Measurements from ENCODE around the gene CCDC73.

Gene CCDC73

DNA sequence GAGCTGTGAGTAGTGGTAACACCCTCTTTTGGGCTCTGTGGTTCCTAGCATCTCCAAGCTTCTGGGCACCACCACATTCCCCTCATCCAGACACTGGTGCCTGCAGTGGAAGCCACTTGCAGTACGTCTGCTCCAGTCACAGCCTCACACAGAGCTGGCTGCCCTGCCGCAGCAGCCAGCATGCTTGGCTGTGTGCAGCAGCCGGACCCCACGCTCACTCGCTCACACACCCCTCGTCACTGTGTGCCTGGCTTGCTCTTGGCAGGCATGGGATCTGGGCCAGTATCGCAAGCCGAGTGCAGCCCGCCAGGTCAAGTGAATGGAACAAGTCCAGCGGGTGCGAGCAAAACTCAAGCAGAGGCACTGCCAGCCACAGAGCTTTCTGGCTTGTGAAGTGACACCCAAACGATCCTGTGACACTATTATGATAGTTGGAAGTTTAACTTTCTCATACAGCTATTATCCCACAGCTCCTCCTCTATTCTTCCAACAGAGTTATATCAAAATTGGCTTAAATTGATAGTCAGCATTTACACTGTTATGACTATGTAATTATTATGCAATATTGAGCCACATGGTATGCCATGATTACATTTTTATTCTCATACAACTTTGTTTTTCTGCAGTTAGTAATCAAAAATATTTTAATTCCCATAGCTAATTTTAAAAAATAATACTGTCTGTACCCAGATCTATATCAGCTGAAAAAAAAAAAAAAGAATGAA lies 89.0 kb downstream of the CCDC73 start:
- FAIRE-seq, result no peak
- TF ChIP-seq CTCF (IDR thresholded peaks at IDR 0.05; ENCODE audit: insufficient read depth, missing control alignments), result no peak

DNA sequence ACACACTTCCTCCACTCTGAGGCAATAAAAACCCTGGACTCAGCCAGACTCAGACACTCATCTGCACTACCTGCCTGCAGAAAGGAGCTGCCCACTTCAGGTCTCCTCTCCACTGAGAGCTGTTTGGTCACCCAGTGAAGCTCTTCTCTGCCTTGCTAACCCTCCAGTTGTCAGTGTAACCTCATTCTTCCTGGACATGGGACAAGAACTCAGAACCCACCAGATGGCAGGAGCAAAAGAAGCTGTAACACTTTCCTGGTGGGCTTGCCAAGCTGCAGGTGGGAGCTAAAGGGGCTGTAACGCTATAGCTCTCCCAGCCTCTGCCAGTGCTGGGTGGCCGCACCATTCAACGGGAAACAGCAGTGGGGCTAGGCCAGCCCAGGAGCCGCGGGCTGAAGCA lies 89.7 kb downstream of the CCDC73 start:
- FAIRE-seq, result no peak
- TF ChIP-seq CTCF (IDR thresholded peaks at IDR 0.05; ENCODE audit: insufficient read depth, missing control alignments), result no peak
- no peak for DNase-seq (ENCODE audit: insufficient read length, low spot score)

More for the DNA sequence above, 89.0 kb downstream of the CCDC73 start:
- no peak for DNase-seq (ENCODE audit: insufficient read length, low spot score)

- no peak for TF ChIP-seq CTCF (IDR thresholded peaks at IDR 0.05; ENCODE audit: insufficient read depth, missing control alignments)
- no peak for DNase-seq (ENCODE audit: insufficient read length, low spot score)
- FAIRE-seq, result no peak
Observed at GRCh38 chr11:32704261-32704660, 90.2 kb downstream of the CCDC73 start.

DNA sequence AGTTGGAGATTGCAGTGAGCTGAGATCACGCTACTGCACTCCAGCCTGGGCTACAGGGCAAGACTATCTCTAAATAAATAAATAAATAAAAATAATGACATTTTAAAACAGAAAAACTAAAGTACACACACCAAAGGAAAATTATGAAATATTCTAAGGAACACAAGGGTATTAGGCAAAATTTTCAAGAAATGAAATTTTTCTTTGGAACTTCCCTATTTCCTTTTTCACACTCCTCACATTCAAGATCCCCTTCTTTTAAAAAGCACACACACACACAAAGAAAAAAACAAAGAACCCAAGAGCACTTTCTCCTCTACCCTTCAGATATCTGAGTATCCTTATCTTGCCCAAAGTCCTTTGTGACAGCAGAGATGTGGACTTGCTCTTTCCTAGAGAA lies 92.8 kb downstream of the CCDC73 start:
- no peak for DNase-seq (ENCODE audit: insufficient read length, low spot score)

DNA sequence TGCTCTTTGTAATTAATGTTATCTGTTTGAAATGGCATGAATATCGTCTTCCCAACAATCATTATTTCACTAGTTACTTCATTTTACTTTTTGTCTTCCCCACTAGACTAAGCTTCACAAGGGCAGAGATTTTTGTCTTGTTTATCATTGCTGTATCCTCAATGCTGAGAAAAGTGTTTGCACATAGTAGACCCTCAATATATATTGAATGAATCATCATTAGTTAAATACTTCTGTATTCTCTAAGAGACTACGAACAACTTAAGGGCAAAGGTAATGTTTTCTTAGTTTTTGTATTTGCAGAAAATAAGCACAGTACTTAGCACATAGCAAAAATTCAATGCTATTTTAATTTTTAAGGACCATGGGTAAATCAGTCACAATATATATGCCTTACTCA lies 95.9 kb downstream of the CCDC73 start:
- no peak for FAIRE-seq
- no peak for DNase-seq (ENCODE audit: insufficient read length, low spot score)
- TF ChIP-seq CTCF (IDR thresholded peaks at IDR 0.05; ENCODE audit: insufficient read depth, missing control alignments), result no peak

More for the DNA sequence above, 92.8 kb downstream of the CCDC73 start:
- TF ChIP-seq CTCF (IDR thresholded peaks at IDR 0.05; ENCODE audit: insufficient read depth, missing control alignments), result no peak
- FAIRE-seq, result no peak

GRCh38 chr11:32671051-32671450 lies 123.4 kb downstream of the CCDC73 start:
- FAIRE-seq, result no peak
- no peak for DNase-seq (ENCODE audit: insufficient read length, low spot score)
- no peak for TF ChIP-seq CTCF (IDR thresholded peaks at IDR 0.05; ENCODE audit: insufficient read depth, missing control alignments)

GRCh38 chr11:32659672-32660071 lies 134.8 kb downstream of the CCDC73 start:
- no peak for TF ChIP-seq CTCF (IDR thresholded peaks at IDR 0.05; ENCODE audit: insufficient read depth, missing control alignments)
- FAIRE-seq (no peak), DNase-seq (ENCODE audit: insufficient read length, low spot score) (no peak)

Measured in D721Med (cell line).